ENCODE data around the gene ZNF410.
A peak's percentile ranks its signal among the peaks of the same experiment; 100 is the strongest.

ZNF410 gene

GRCh38 chr14:73944432-73945158, 57.9 kb downstream of the ZNF410 start:
- Mint-ChIP-seq H3K4me1 (ENCODE audit: low read depth in 2 of 2) (no peaks in the 10 kb centered on the region), H3K9me3 (no peaks in the 10 kb centered on the region), H3K27me3 (no peaks in the 10 kb centered on the region), H3K4me3 (no peak overlapping the region), H3K27ac (no peak overlapping the region), H3K36me3 (ENCODE audit: insufficient read depth) (peaks cover 28% of the 10 kb centered on the region)
- no peak for DNase-seq
- no peak for ATAC-seq (replicated peaks)

- peaks cover 4% of the 10 kb centered on the region in 2 donors for H3K4me1 Mint-ChIP-seq (ENCODE audit: low read depth in 2 of 2)
- H3K27ac Mint-ChIP-seq, result no peak overlapping the region
- ATAC-seq (replicated peaks) (no peak), DNase-seq (no peak)
- no peak overlapping the region for H3K4me3 Mint-ChIP-seq
- H3K36me3 Mint-ChIP-seq (ENCODE audit: insufficient read depth), result peaks cover 31% of the 10 kb centered on the region
- no peaks in the 10 kb centered on the region for H3K27me3 Mint-ChIP-seq
- H3K9me3 Mint-ChIP-seq, result no peaks in the 10 kb centered on the region
Measured at GRCh38 chr14:73945159-73945670, 58.6 kb downstream of the ZNF410 start.

DNA sequence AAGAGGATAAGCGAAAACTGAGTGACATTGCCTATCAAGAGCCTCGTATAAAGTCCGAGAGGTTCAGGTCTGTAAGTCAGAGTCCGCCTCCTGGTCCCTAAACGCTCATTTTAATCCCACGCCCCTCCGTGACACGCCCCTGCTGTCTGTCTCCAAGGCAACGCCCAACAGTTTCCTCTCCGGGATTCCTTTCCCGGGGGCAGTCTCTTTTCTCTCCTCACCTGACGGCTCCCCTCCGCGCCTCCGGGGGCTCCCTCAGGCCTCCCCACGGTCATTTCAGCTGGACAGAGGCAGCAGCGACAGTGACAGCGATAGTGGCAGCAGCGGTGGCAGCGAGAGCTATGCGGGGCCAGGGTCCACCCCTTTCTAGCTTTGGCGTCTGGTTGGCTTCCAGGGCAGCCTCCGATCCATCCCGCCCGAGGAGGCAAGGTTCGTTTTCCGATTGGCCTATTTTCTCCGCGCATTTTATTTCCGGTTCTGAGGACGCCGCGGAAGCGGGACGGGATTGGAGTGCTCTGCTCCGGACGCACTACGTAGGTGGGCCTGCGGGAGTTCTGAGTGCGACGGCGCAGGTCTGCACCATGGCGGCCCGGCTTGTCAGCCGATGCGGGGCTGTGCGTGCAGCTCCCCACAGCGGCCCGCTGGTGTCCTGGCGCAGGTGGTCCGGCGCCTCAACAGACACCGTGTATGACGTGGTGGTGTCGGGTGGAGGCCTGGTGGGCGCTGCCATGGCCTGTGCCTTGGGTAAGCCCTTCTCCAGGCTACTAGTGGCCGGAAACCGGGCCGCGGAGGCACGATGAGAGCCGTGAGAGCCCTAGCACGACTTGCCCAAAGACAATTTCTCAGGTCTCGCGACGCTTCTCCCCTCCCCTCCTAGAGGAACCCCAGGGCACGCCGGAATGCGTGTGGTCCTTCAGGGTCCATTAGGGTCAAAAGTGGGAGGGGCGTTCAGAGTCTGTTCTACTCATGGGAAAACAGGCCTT, 63.4 kb downstream of the ZNF410 start, which contains the start of the genes COQ6 and FAM161B:
TSS of gene COQ6 (plus strand) at position 551 of the 983 bp plus-strand sequence. CDS start at position 582, 31 bp downstream.
TSS of gene FAM161B (minus strand) at position 343 of the 983 bp plus-strand sequence. CDS start at position 275, 68 bp downstream.
- no peaks in the 10 kb centered on the region for H3K9me3 Mint-ChIP-seq
- H3K4me3 Mint-ChIP-seq, result peak within 1 kb of the TSS; percentile 98 to 100
- H3K27me3 Mint-ChIP-seq, result no peaks in the 10 kb centered on the region
- peak within 1 kb of the TSS; percentile 97 to 98 for H3K27ac Mint-ChIP-seq
- H3K36me3 Mint-ChIP-seq (ENCODE audit: insufficient read depth), result peaks cover 44% of the 10 kb centered on the region
- H3K4me1 Mint-ChIP-seq (ENCODE audit: low read depth in 2 of 2), result peaks cover 11 to 19% of the 10 kb centered on the region in 2 donors
- ATAC-seq (replicated peaks), result peak; percentile 90
- peak; percentile 90 to 92 (median 92) for DNase-seq

GRCh38 chr14:73953731-73954130, 67.1 kb downstream of the ZNF410 start:
- H3K4me1 Mint-ChIP-seq (ENCODE audit: low read depth in 2 of 2), result peaks cover 11 to 19% of the 10 kb centered on the region in 2 donors
- no peak for ATAC-seq (replicated peaks)
- no peaks in the 10 kb centered on the region for H3K27me3 Mint-ChIP-seq
- no peaks in the 10 kb centered on the region for H3K9me3 Mint-ChIP-seq
- H3K36me3 Mint-ChIP-seq (ENCODE audit: insufficient read depth), result peaks cover 54% of the 10 kb centered on the region
- H3K4me3 Mint-ChIP-seq, result no peak overlapping the region
- no peak for DNase-seq
- H3K27ac Mint-ChIP-seq, result no peak overlapping the region

GRCh38 chr14:73955674-73956073, 69.0 kb downstream of the ZNF410 start:
- Mint-ChIP-seq H3K36me3 (ENCODE audit: insufficient read depth) (peaks cover 53% of the 10 kb centered on the region), H3K4me3 (no peak overlapping the region)
- ATAC-seq (replicated peaks), result no peak

GRCh38 chr14:73958591-73958990, 71.9 kb downstream of the ZNF410 start:
- peaks cover 68% of the 10 kb centered on the region for H3K36me3 Mint-ChIP-seq (ENCODE audit: insufficient read depth)
- no peaks in the 10 kb centered on the region for H3K4me1 Mint-ChIP-seq (ENCODE audit: low read depth in 2 of 2)
- no peak for DNase-seq
- H3K27me3 Mint-ChIP-seq, result no peaks in the 10 kb centered on the region
- no peak overlapping the region for H3K27ac Mint-ChIP-seq
- H3K9me3 Mint-ChIP-seq, result no peaks in the 10 kb centered on the region
- H3K4me3 Mint-ChIP-seq, result no peak overlapping the region
- no peak for ATAC-seq (replicated peaks)

More at GRCh38 chr14:73955674-73956073, 69.0 kb downstream of the ZNF410 start:
- no peak for DNase-seq
- no peaks in the 10 kb centered on the region for H3K9me3 Mint-ChIP-seq
- H3K27me3 Mint-ChIP-seq, result no peaks in the 10 kb centered on the region
- no peak overlapping the region for H3K27ac Mint-ChIP-seq
- H3K4me1 Mint-ChIP-seq (ENCODE audit: low read depth in 2 of 2), result peaks cover 7 to 13% of the 10 kb centered on the region in 2 donors

DNA sequence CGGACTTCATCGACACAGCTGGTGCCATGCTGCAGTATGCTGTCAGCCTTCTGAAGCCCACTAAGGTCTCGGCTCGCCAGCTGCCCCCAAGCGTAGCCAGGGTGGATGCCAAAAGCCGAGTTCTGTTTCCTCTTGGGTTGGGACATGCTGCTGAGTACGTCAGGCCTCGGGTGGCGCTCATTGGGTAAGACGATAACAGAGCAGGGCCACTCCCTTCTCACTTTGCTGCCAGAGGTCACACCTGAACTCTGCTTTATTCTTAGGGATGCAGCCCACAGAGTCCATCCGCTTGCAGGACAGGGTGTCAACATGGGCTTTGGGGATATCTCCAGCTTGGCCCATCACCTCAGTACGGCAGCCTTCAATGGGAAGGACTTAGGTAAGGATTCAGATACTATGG, 74.5 kb downstream of the ZNF410 start:
- H3K27me3 Mint-ChIP-seq, result no peaks in the 10 kb centered on the region
- no peaks in the 10 kb centered on the region for H3K4me1 Mint-ChIP-seq (ENCODE audit: low read depth in 2 of 2)
- no peaks in the 10 kb centered on the region for H3K9me3 Mint-ChIP-seq
- no peak overlapping the region for H3K4me3 Mint-ChIP-seq
- DNase-seq (no peak), ATAC-seq (replicated peaks) (no peak)
- H3K27ac Mint-ChIP-seq, result no peak overlapping the region
- H3K36me3 Mint-ChIP-seq (ENCODE audit: insufficient read depth), result peaks cover 48% of the 10 kb centered on the region

DNA sequence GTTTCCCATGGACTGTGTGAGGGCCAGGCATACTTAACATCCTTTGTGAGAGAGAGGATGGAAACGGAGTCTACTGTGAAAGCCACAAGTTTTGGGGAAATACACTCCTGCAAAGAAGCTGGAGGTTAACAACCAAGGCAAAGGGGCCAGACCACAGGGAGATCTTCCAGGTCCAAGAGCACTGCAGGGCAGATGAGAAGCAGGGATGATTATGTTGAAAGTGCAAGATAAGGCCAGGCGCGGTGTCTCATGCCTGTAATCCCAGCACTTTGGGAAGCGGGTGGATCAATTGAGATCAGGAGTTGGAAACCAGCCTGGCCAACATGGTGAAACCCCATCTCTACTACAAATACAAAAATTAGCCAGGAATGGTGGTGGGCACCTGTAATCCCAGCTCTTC, 78.6 kb downstream of the ZNF410 start:
- Mint-ChIP-seq H3K4me3 (no peak overlapping the region), H3K9me3 (no peaks in the 10 kb centered on the region), H3K4me1 (ENCODE audit: low read depth in 2 of 2) (no peaks in the 10 kb centered on the region), H3K27me3 (no peaks in the 10 kb centered on the region), H3K36me3 (ENCODE audit: insufficient read depth) (peaks cover 29% of the 10 kb centered on the region), H3K27ac (peak overlapping the region; percentile 56 to 57)
- ATAC-seq (replicated peaks) (no peak), DNase-seq (no peak)

DNA sequence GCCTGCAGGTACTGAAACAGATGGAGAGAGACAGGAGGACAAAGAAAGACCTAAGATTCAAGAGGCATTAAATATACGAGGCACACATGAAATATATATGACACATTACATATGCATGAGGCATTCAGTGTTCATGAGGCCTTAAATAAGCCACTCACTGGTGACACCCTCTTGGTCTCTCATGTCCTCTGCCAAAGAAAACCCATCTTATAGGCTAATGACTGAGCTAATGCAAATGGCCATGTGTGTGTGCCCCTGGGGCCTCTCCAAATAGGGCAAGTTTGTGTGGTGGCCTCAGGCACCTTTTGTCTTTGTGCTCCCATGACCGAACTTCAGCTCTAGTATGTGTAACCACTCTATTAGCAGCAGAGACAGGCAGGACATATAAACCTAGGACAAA, 82.2 kb downstream of the ZNF410 start:
- H3K9me3 Mint-ChIP-seq, result no peaks in the 10 kb centered on the region

GRCh38 chr14:73973497-73973896, 86.8 kb downstream of the ZNF410 start:
- H3K36me3 Mint-ChIP-seq (ENCODE audit: insufficient read depth), result peaks cover 7% of the 10 kb centered on the region
- H3K9me3 Mint-ChIP-seq, result no peaks in the 10 kb centered on the region
- ATAC-seq (replicated peaks) (no peak), DNase-seq (no peak)
- no peak overlapping the region for H3K4me3 Mint-ChIP-seq
- no peaks in the 10 kb centered on the region for H3K27me3 Mint-ChIP-seq
- no peaks in the 10 kb centered on the region for H3K4me1 Mint-ChIP-seq (ENCODE audit: low read depth in 2 of 2)
- H3K27ac Mint-ChIP-seq, result no peak overlapping the region

More for the DNA sequence above, 82.2 kb downstream of the ZNF410 start:
- H3K27ac Mint-ChIP-seq, result no peak overlapping the region
- no peaks in the 10 kb centered on the region for H3K27me3 Mint-ChIP-seq
- no peak for DNase-seq
- H3K36me3 Mint-ChIP-seq (ENCODE audit: insufficient read depth), result peaks cover 14% of the 10 kb centered on the region
- no peak overlapping the region for H3K4me3 Mint-ChIP-seq
- H3K4me1 Mint-ChIP-seq (ENCODE audit: low read depth in 2 of 2), result no peaks in the 10 kb centered on the region
- ATAC-seq (replicated peaks), result no peak

DNA sequence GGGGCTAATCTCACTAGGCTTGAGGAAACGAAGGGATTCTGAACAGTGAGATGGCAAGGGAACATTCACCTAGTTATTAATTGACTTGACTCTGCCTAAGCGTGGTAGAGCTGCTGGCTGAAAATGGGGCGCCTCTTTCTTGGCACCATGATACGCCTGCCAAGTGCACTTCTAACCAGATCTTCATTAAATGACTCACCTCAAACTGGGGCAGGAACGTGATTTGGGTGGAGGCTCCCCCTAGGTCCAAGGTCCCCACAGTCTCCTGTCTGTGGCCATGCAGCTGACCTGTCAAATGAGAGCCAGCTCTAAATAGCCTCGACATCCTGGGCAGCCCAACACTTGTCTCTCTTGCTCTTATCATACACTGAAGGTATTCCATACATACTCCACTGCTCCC, 89.5 kb downstream of the ZNF410 start:
- no peak for ATAC-seq (replicated peaks)
- no peak for DNase-seq
- H3K9me3 Mint-ChIP-seq, result no peaks in the 10 kb centered on the region
- H3K27me3 Mint-ChIP-seq, result no peaks in the 10 kb centered on the region
- no peaks in the 10 kb centered on the region for H3K4me1 Mint-ChIP-seq (ENCODE audit: low read depth in 2 of 2)
- no peak overlapping the region for H3K4me3 Mint-ChIP-seq
- no peak overlapping the region for H3K27ac Mint-ChIP-seq
- H3K36me3 Mint-ChIP-seq (ENCODE audit: insufficient read depth), result peaks cover 11% of the 10 kb centered on the region

DNA sequence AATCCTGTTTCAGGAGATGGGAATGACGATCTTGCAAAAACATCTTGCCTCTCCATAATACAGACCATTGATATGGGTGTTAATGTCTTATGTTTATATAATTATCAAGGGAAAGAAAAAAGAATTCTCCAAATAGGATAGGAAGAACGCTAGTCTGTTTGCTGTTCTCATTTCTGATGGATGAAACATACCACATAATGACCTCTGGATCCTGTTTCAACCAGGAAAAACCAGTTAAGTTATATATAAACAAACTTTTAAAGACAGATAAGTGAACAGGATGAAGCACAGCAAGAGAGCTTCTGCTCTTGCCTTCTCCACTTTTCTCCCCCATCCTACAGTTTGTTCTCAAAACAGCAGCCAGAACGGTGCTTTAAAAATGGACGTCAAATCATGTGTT, 91.2 kb downstream of the ZNF410 start:
- Mint-ChIP-seq H3K36me3 (ENCODE audit: insufficient read depth) (peaks cover 8% of the 10 kb centered on the region), H3K4me3 (no peak overlapping the region), H3K27ac (no peak overlapping the region), H3K9me3 (no peaks in the 10 kb centered on the region), H3K27me3 (no peaks in the 10 kb centered on the region), H3K4me1 (ENCODE audit: low read depth in 2 of 2) (no peaks in the 10 kb centered on the region)
- ATAC-seq (replicated peaks) (no peak), DNase-seq (no peak)
